Neutrophil (primary cell): ENCODE results near the gene DYNC2LI1.

ENCODE experiments used
- H3K27ac ChIP-seq: fragments of 200-600 bp; sonication (generic); 2 replicates; pipeline ENCODE4 v1.5.1; 2016; ENCODE audit warnings: mild to moderate bottlenecking, moderate library complexity
- H3K27me3 ChIP-seq: fragments of 200-600 bp; sonication (generic); 2 replicates; pipeline ENCODE4 v1.6.0; 2016; ENCODE audit warnings: mild to moderate bottlenecking
- H3K36me3 ChIP-seq: fragments of 200-600 bp; sonication (generic); 2 replicates; pipeline ENCODE4 v1.5.1; 2017
- H3K4me1 ChIP-seq, 2 experiments: fragments of 200-600 bp in 1 of 2; sonication (generic) in 1 of 2; 1 replicate in 1 of 2; 2 replicates in 1 of 2; pipeline versions ENCODE4 v1.5.1 to v1.6.1; 2013 to 2016; ENCODE audit warnings: low read depth in 1 of 2, low read length in 1 of 2, mild to moderate bottlenecking in 1 of 2, moderate library complexity in 1 of 2; ENCODE audit not compliant: control insufficient read depth in 1 of 2, insufficient read depth in 1 of 2
- H3K4me3 ChIP-seq, 2 experiments: fragments of 200-600 bp in 1 of 2; sonication (generic) in 1 of 2; 1 replicate in 1 of 2; 2 replicates in 1 of 2; pipeline ENCODE4 v1.5.1; 2013 to 2016; ENCODE audit warnings: low read depth in 1 of 2, low read length in 1 of 2, mild to moderate bottlenecking in 1 of 2, moderate library complexity in 1 of 2
- H3K9me3 ChIP-seq: fragments of 200-600 bp; sonication (generic); 2 replicates; pipeline ENCODE4 v1.5.1; 2016
- TF ChIP-seq, protein P1 (sequence below): fragments of 200-600 bp; sonication (generic); IDR thresholded peaks from 2 replicates; pipeline ENCODE4 v1.5.1; 2016; ENCODE audit warnings: antibody characterized with exemption

DYNC2LI1 gene

DNA sequence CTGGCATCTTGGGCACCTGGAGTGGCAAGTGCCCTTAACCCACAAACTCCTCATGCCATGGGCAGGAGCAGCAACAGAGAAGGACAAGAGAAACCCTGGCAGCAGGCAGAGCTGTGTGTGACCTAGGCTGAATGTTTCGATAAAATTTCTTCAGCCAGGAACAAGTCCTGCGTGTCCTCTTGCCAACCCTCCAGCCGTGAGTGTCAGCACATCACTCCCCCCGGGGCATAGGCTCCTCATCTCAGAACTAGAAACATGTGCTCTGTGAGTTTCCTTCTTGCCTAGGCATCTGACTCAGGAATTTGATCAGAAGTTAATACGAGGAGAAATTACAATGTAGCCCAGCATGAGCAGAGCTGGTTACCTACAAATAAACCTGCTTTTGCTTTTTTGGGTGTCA, 67.1 kb downstream of the DYNC2LI1 start:
- TF ChIP-seq, protein P1, sequence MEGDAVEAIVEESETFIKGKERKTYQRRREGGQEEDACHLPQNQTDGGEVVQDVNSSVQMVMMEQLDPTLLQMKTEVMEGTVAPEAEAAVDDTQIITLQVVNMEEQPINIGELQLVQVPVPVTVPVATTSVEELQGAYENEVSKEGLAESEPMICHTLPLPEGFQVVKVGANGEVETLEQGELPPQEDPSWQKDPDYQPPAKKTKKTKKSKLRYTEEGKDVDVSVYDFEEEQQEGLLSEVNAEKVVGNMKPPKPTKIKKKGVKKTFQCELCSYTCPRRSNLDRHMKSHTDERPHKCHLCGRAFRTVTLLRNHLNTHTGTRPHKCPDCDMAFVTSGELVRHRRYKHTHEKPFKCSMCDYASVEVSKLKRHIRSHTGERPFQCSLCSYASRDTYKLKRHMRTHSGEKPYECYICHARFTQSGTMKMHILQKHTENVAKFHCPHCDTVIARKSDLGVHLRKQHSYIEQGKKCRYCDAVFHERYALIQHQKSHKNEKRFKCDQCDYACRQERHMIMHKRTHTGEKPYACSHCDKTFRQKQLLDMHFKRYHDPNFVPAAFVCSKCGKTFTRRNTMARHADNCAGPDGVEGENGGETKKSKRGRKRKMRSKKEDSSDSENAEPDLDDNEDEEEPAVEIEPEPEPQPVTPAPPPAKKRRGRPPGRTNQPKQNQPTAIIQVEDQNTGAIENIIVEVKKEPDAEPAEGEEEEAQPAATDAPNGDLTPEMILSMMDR, result no peak
- Histone ChIP-seq H3K36me3 (no peaks in the 10 kb centered on the region), H3K27ac (no peak overlapping the region), H3K27me3 (peaks cover 11% of the 10 kb centered on the region), H3K4me3 (no peak overlapping the region), H3K9me3 (no peaks in the 10 kb centered on the region), H3K4me1 (no peaks in the 10 kb centered on the region)

DNA sequence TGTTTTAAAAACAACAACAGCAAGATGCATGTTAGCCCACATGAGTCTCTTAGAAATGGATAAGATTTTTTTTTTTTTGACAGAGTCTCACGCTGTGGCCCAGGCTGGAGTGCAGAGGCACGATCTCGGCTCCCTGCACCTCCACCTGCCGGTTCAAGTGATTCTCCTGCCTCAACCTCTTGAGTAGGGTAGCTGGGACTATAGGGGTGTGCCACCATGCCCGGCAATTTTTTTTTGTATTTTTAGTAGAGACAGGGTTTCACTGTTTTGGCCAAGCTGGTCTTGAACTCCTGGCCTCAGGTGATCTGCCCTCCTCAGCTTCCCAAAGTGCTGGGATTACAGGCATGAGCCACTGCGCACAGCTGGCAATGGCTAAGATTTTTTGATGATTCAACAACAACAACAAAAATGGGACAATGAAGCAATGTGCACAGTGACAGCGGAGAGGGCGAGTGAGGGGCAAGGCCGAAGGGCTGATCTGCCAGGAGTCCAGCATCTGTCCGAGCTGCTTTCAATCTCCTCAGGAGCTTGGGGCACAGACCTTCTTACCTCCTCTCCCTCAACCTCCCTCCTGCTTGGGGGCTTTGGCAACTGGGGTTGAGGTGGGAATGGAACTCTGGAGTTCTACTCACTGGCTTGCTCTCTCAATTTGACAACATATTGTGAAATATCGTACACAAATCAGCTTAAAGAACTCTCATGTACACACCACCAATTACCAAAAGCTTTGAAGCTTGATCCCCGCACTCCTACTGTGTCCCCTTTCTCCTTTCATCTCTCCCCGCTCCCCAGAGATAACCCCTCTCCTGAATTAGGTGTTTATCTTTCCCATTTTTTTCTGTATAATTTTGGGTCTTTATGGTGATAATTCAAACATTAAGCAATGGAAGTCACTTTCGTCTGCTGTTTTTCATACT, 68.4 kb downstream of the DYNC2LI1 start:
- no peak overlapping the region for H3K27ac ChIP-seq
- no peaks in the 10 kb centered on the region for H3K36me3 ChIP-seq
- H3K9me3 ChIP-seq, result no peaks in the 10 kb centered on the region
- TF ChIP-seq, protein P1, result no peak
- H3K4me3 ChIP-seq, result no peak overlapping the region
- peaks cover 5% of the 10 kb centered on the region for H3K27me3 ChIP-seq
- H3K4me1 ChIP-seq, result no peaks in the 10 kb centered on the region

DNA sequence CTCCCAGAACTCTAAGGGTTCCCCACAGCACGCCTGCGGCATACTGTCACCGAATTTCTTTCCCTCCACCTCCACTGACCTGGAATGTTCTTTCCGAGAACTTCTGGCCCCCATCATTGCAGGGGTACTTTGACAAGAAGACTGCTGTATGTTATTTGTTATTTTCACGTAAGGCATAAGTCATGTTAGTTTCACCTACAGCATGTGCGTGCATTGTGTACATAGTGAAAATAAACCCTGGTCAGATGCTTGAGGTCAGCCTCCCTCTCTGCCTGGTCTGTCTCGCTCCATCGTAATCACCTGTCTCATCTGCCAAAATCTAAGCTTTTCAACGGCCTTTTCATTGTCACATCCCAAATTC, 69.0 kb downstream of the DYNC2LI1 start:
- no peak overlapping the region for H3K4me3 ChIP-seq
- TF ChIP-seq, protein P1, result no peak

DNA sequence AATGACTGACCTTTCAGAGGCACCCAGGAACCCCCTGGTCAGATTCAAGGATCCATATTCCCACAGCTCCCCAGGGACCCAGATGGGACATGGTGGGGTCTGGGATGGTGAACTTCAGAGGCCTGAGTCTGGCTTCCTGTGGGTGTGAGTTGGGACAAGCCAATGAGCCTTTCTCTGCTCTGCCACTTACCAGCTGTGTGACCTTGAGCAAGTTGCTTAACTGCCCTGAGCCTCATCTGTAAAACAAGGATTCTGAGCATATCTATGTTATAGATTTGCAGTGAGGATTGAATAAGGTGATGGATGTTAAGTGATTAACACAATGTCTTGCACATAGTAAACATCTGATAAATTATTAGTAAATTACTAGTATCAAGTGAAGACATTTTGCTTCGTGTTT, 71.3 kb downstream of the DYNC2LI1 start:
- H3K27ac ChIP-seq, result no peak overlapping the region
- H3K9me3 ChIP-seq, result no peaks in the 10 kb centered on the region
- H3K4me3 ChIP-seq, result no peak overlapping the region
- H3K36me3 ChIP-seq, result no peaks in the 10 kb centered on the region
- TF ChIP-seq, protein P1, result no peak
- peaks cover 5% of the 10 kb centered on the region for H3K27me3 ChIP-seq
- no peaks in the 10 kb centered on the region for H3K4me1 ChIP-seq

More for the DNA sequence above, 69.0 kb downstream of the DYNC2LI1 start:
- H3K4me1 ChIP-seq, result no peaks in the 10 kb centered on the region
- H3K27me3 ChIP-seq, result peaks cover 5% of the 10 kb centered on the region
- H3K36me3 ChIP-seq, result no peaks in the 10 kb centered on the region
- no peaks in the 10 kb centered on the region for H3K9me3 ChIP-seq
- no peak overlapping the region for H3K27ac ChIP-seq

DNA sequence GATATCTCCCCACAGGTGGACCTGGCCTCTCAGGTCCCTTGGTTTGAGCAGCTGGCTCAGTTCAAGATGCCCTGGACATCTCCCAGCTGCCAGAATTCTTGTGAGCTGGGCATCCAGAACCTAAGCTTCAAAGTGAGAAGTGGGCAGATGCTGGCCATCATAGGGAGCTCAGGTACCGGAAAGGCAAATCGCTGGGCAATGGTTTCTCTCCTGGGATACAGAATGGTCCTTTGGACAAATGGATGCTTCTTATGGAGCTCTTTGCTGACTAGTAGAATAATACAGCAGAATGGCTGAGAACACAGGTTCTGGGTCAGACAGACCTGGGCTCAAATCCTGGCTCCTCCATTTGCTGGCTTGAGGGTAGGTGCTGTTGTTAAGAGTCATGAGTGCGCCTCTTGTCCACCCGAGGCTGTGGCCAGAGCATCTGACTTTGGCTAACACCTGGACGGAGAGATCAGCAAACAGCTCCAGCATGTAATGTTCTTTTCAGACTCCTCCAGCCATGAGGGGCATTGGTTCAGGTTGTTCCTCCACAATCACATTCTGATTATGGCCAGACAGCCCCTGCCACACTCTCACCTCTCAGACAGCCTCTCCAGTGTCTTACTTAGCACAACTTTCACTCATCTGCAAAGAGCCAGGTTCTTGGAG, 72.4 kb downstream of the DYNC2LI1 start:
- Histone ChIP-seq H3K36me3 (no peaks in the 10 kb centered on the region), H3K4me3 (no peak overlapping the region), H3K27ac (no peak overlapping the region), H3K9me3 (no peaks in the 10 kb centered on the region), H3K27me3 (peaks cover 5% of the 10 kb centered on the region), H3K4me1 (no peaks in the 10 kb centered on the region)
- TF ChIP-seq, protein P1, result no peak
